Vagina (tissue), 2 donors: Measurements from ENCODE around the gene CHAD. TPM values are rescaled to one million over a fixed set of nuclear protein-coding genes. Genes with fewer than 3 reads are reported as not detected.

Experiments
- DNase-seq, 2 donors: peaks; one replicate each; pipeline ENCODE4 v3.0.0-alpha.2; 2017; ENCODE audit errors: extremely low spot score in 2 of 2
- H3K27ac ChIP-seq: fragments of 200-600 bp; sonication (generic); one replicate; pipeline ENCODE4 v1.5.1; 2019
- H3K27me3 ChIP-seq: fragments of 200-600 bp; sonication (generic); one replicate; pipeline ENCODE4 v1.5.1; 2019
- H3K36me3 ChIP-seq, 2 donors: fragments of 200-600 bp; sonication (generic); one replicate each; pipeline ENCODE4 v1.5.1; 2017 to 2019
- H3K4me1 ChIP-seq: fragments of 200-600 bp; sonication (generic); one replicate; pipeline ENCODE4 v1.5.1; 2019
- H3K4me3 ChIP-seq, 2 donors: fragments of 200-600 bp; sonication (generic); 1 replicate in 1 of 2; 2 replicates in 1 of 2; pipeline ENCODE4 v1.5.1; 2016 to 2019
- H3K9me3 ChIP-seq: fragments of 200-600 bp; sonication (generic); one replicate; pipeline ENCODE4 v1.5.1; 2019
- CTCF ChIP-seq, 3 experiments: fragments of 450-650 bp in 2 of 3; fragments of 200-600 bp in 1 of 3; sonication (generic) in 1 of 3; IDR thresholded peaks; one replicate each; pipeline ENCODE4 v1.5.1; 2017 to 2019; ENCODE audit warnings: antibody characterized with exemption in 3 of 3, mild to moderate bottlenecking in 2 of 3, moderate library complexity in 2 of 3
- POLR2A ChIP-seq, 2 donors: fragments of 450-650 bp; IDR thresholded peaks; one replicate each; pipeline ENCODE4 v1.6.1; 2017; ENCODE audit warnings: antibody characterized with exemption in 2 of 2, mild to moderate bottlenecking in 2 of 2, moderate library complexity in 2 of 2
- POLR2AphosphoS5 ChIP-seq, 2 donors: sonication (generic); formaldehyde crosslinking; IDR thresholded peaks; one replicate each; pipeline ENCODE4 v1.9.0; 2017; ENCODE audit warnings: antibody characterized with exemption in 2 of 2, mild to moderate bottlenecking in 2 of 2, low read depth in 1 of 2; ENCODE audit not compliant: insufficient read depth in 1 of 2
- intact Hi-C: fragments of 100-400 bp; cut with DNase I; formaldehyde crosslinking; loops from one replicate; pipeline ENCODE4 v1.15.1; 2023
- total RNA-seq: library from RNA; depleted of rRNA; stranded (reverse); fragments of >200 nt; gene quantifications from one replicate; pipeline ENCODE4 v1.2.3, GENCODE V29; 2016

CHAD gene
- total RNA-seq, 1 donor from 2014 or later, result not detected

- no peaks in the 10 kb centered on the region for H3K27me3 ChIP-seq
- peaks cover 0 to 8% of the 10 kb centered on the region in 2 donors for H3K36me3 ChIP-seq
- peaks cover 31% of the 10 kb centered on the region for H3K4me1 ChIP-seq
- TF ChIP-seq POLR2AphosphoS5 (IDR thresholded peaks at IDR 0.05; ENCODE audit: insufficient read depth in 1 of 2, low read depth in 1 of 2), result no peak
- TF ChIP-seq CTCF (IDR thresholded peaks at IDR 0.05), result no peak
- no peak for TF ChIP-seq POLR2A (IDR thresholded peaks at IDR 0.05)
- no peak for DNase-seq
- intact Hi-C loops, result no loop called here
- H3K9me3 ChIP-seq, result no peaks in the 10 kb centered on the region
- H3K27ac ChIP-seq, result no peak overlapping the region
- H3K4me3 ChIP-seq, result no peak overlapping the region
These were observed 28.4 kb downstream of the CHAD start for GRCh38 chr17:50440172-50440837.

- Histone ChIP-seq H3K27me3 (no peaks in the 10 kb centered on the region), H3K36me3 (peaks cover 0 to 8% of the 10 kb centered on the region in 2 donors), H3K4me3 (no peak overlapping the region), H3K4me1 (peaks cover 30% of the 10 kb centered on the region), H3K9me3 (no peaks in the 10 kb centered on the region), H3K27ac (no peak overlapping the region)
- intact Hi-C loops, result no loop called here
- DNase-seq, result no peak
- TF ChIP-seq POLR2A (IDR thresholded peaks at IDR 0.05) (no peak), POLR2AphosphoS5 (IDR thresholded peaks at IDR 0.05; ENCODE audit: insufficient read depth in 1 of 2, low read depth in 1 of 2) (no peak), CTCF (IDR thresholded peaks at IDR 0.05) (no peak)
These were observed 29.7 kb downstream of the CHAD start for GRCh38 chr17:50439008-50439407.

GRCh38 chr17:50437409-50437808 is 31.3 kb downstream of the CHAD start:
- TF ChIP-seq POLR2AphosphoS5 (IDR thresholded peaks at IDR 0.05; ENCODE audit: insufficient read depth in 1 of 2, low read depth in 1 of 2) (no peak), POLR2A (IDR thresholded peaks at IDR 0.05) (no peak), CTCF (IDR thresholded peaks at IDR 0.05) (no peak)

GRCh38 chr17:50432125-50432762 is 36.4 kb downstream of the CHAD start:
- H3K4me1 ChIP-seq, result peaks cover 27% of the 10 kb centered on the region
- H3K4me3 ChIP-seq, result no peak overlapping the region
- no peaks in the 10 kb centered on the region for H3K27me3 ChIP-seq
- intact Hi-C loops, result no loop called here
- H3K36me3 ChIP-seq, result peaks cover 0 to 8% of the 10 kb centered on the region in 2 donors
- no peak overlapping the region for H3K27ac ChIP-seq
- no peak for DNase-seq
- TF ChIP-seq CTCF (IDR thresholded peaks at IDR 0.05) (no peak), POLR2AphosphoS5 (IDR thresholded peaks at IDR 0.05; ENCODE audit: insufficient read depth in 1 of 2, low read depth in 1 of 2) (no peak), POLR2A (IDR thresholded peaks at IDR 0.05) (no peak)
- no peaks in the 10 kb centered on the region for H3K9me3 ChIP-seq

More at GRCh38 chr17:50437409-50437808, 31.3 kb downstream of the CHAD start:
- H3K27me3 ChIP-seq, result no peaks in the 10 kb centered on the region
- intact Hi-C loops, result no loop called here
- H3K4me1 ChIP-seq, result peaks cover 14% of the 10 kb centered on the region
- peaks cover 0 to 8% of the 10 kb centered on the region in 2 donors for H3K36me3 ChIP-seq
- no peaks in the 10 kb centered on the region for H3K9me3 ChIP-seq
- DNase-seq, result no peak
- H3K4me3 ChIP-seq, result no peak overlapping the region
- no peak overlapping the region for H3K27ac ChIP-seq
